ENCODE measurements around the gene LUZP1. TPM values are rescaled to one million over a fixed set of nuclear protein-coding genes. Genes with fewer than 3 reads are reported as not detected.
A peak's percentile ranks its signal among the peaks of the same experiment; 100 is the strongest.

The LUZP1 gene
- total RNA-seq, 4 donors from 2014 or later: 22.3 to 38.4 (median 30.3) TPM

DNA sequence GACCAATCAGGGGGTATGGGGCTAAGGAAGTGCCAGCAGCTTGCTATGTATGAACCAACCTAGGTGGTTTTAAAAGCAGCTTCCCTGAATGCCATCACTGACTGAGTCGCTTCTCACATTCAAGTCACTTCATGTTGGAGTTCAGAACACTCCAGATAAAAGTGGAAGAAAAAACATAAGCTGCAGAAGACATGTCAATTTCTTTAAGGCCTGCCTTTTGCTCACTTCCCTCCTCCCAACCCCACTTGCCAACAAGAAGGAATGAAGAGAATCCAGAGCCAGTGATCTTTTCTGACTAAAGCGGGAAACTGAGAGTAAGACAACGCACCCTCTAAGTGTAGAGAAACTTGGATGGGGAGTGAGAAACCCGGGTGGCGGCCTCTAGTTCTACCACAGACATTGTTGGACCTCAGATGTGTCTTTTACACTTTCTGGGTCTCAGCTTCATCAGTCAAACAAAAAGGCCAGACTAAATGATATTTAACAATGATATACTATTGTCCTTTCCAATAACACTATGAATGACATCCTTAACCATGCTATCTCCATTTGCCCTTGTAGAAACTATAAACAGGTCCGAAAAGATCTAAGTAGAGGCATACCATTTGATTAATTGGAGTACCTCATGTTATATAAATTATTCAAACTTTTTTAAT is 54.1 kb downstream of the LUZP1 start:
- TF ChIP-seq POLR2A (IDR thresholded peaks at IDR 0.05) (no peak), CTCF (IDR thresholded peaks at IDR 0.05) (no peak), POLR2AphosphoS5 (IDR thresholded peaks at IDR 0.05) (no peak), EP300 (IDR thresholded peaks at IDR 0.05) (no peak)
- Histone ChIP-seq H3K36me3 (no peaks in the 10 kb centered on the region), H3K9me3 (no peaks in the 10 kb centered on the region), H3K27ac (peak overlapping the region in 1 of 4 donors; percentile 35), H3K27me3 (no peaks in the 10 kb centered on the region), H3K4me3 (no peak overlapping the region), H3K4me1 (peaks cover 3 to 76% (median 13%) of the 10 kb centered on the region in 3 donors)
- no peak for ATAC-seq
- 57 to 63% methylated on average over 4 to 6 of the region's 6 CpGs for WGBS, 2 donors (ENCODE audit: low coverage in 1 of 2)

- Histone ChIP-seq H3K4me3 (no peak overlapping the region), H3K27ac (no peak overlapping the region), H3K4me1 (peaks cover 0 to 56% (median 9%) of the 10 kb centered on the region in 3 donors), H3K36me3 (peaks cover 0 to 21% of the 10 kb centered on the region in 2 donors), H3K27me3 (no peaks in the 10 kb centered on the region), H3K9me3 (no peaks in the 10 kb centered on the region)
- no peak for ATAC-seq
- WGBS, 2 donors (ENCODE audit: low coverage in 1 of 2): 63 to 81% methylated on average over 5 to 6 of the region's 6 CpGs
- TF ChIP-seq POLR2AphosphoS5 (IDR thresholded peaks at IDR 0.05): no peak
- TF ChIP-seq POLR2A (IDR thresholded peaks at IDR 0.05): no peak
- TF ChIP-seq EP300 (IDR thresholded peaks at IDR 0.05): no peak
- TF ChIP-seq CTCF (IDR thresholded peaks at IDR 0.05): no peak
Measured at GRCh38 chr1:23111600-23112535, 56.8 kb downstream of the LUZP1 start.

- no peak for TF ChIP-seq POLR2AphosphoS5 (IDR thresholded peaks at IDR 0.05)
- no peak for TF ChIP-seq EP300 (IDR thresholded peaks at IDR 0.05)
- TF ChIP-seq POLR2A (IDR thresholded peaks at IDR 0.05): no peak
- TF ChIP-seq CTCF (IDR thresholded peaks at IDR 0.05): no peak
- Histone ChIP-seq H3K36me3 (peaks cover 0 to 27% of the 10 kb centered on the region in 2 donors), H3K9me3 (no peaks in the 10 kb centered on the region), H3K4me1 (peaks cover 0 to 44% (median 9%) of the 10 kb centered on the region in 3 donors), H3K4me3 (no peak overlapping the region), H3K27ac (no peak overlapping the region), H3K27me3 (no peaks in the 10 kb centered on the region)
- 85 to 100% methylated on average over 2 to 3 of the region's 5 CpGs for WGBS, 2 donors (ENCODE audit: low coverage in 1 of 2)
- ATAC-seq: no peak
Measured at GRCh38 chr1:23110391-23110790, 58.3 kb downstream of the LUZP1 start.

GRCh38 chr1:23108918-23109533 is 59.6 kb downstream of the LUZP1 start:
- TF ChIP-seq EP300 (IDR thresholded peaks at IDR 0.05) (no peak), CTCF (IDR thresholded peaks at IDR 0.05) (no peak), POLR2A (IDR thresholded peaks at IDR 0.05) (no peak), POLR2AphosphoS5 (IDR thresholded peaks at IDR 0.05) (no peak)
- no peaks in the 10 kb centered on the region for H3K9me3 ChIP-seq
- H3K27ac ChIP-seq: no peak overlapping the region
- no peak for ATAC-seq
- H3K27me3 ChIP-seq: no peaks in the 10 kb centered on the region
- peaks cover 0 to 27% of the 10 kb centered on the region in 2 donors for H3K36me3 ChIP-seq
- 76 to 79% methylated on average over 4 of the region's 4 CpGs for WGBS, 2 donors (ENCODE audit: low coverage in 1 of 2)
- H3K4me1 ChIP-seq: peaks cover 0 to 31% (median 3%) of the 10 kb centered on the region in 3 donors
- H3K4me3 ChIP-seq: no peak overlapping the region

All from gastroesophageal sphincter (tissue), 4 donors.